ENCODE measurements around the gene ONECUT2. TPM values are rescaled to one million over a fixed set of nuclear protein-coding genes. Genes with fewer than 3 reads are reported as not detected.

ONECUT2 gene
- total and polyA plus RNA-seq, 2 donors (not counting 1 experiment from before 2014, with no cell fraction given) = not detected

DNA sequence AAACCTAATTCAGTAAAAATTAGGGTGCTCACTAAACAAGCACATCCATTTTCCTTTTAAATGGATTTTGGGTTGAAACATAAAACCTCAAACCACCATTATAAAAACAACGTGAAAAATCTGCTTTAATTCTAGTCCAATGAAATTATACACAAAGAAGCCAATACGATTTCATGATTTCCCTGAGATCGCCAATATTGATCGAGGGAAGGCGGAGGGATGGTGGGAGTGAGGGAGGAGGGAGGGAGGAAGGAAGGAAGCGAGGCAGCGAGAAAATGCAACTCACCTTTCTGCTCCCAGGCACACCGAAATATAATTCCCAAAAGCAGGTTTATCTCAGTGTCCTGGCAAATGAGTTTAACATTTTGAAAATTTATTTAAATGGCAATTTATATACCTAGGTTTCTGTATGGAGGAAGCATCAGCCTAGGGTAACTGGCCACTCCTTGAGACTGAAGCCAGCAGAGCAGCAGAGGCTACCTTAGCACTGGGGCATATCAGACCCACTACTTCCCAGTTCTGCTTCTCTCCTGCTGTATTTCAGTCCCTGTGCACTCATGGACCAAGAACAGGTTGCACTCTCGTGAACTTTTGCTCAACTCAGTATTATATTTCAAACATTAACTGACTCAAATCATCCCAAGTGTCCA is 2.3 kb upstream of the ONECUT2 start:
- H3K4me2 ChIP-seq (replicated peaks; ENCODE audit: low read depth, low read length, poor library complexity, severe bottlenecking) = no peak overlapping the region
- H3K36me3 ChIP-seq (replicated peaks in 1 of 2; ENCODE audit: control extremely low read depth in 1 of 2, control insufficient read depth in 1 of 2, extremely low read depth in 1 of 2, insufficient read depth in 2 of 2, low read length in 1 of 2) = no peaks in the 10 kb centered on the region
- Mint-ChIP-seq H3K4me1 (peaks cover 26% of the 10 kb centered on the region), H3K9me3 (ENCODE audit: insufficient read depth) (peaks cover 5% of the 10 kb centered on the region), H3K4me3 (peak overlapping the region; percentile 16), H3K27ac (no peak overlapping the region), H3K27me3 (peaks cover 66% of the 10 kb centered on the region)
- no peak overlapping the region for H3K4me3 ChIP-seq (ENCODE audit: control extremely low read depth in 1 of 5, extremely low read depth in 1 of 5, insufficient read depth in 1 of 5, low read depth in 2 of 5, low read length in 4 of 5)
- ATAC-seq (ENCODE audit: low read depth) (no peak), DNase-seq (peak; percentile 7)
- no peak overlapping the region for H3K27ac ChIP-seq (ENCODE audit: low read length in 2 of 2)
- intact Hi-C loops (cut with micrococcal nuclease) = no loop called here
- H3K27me3 ChIP-seq (replicated peaks in 1 of 4; ENCODE audit: control extremely low read depth in 1 of 4, control insufficient read depth in 3 of 4, insufficient read depth in 4 of 4, low read length in 3 of 4) = peaks cover 0 to 87% (median 80%) of the 10 kb centered on the region in 4 experiments
- CTCF ChIA-PET = no interaction called here
- TF ChIP-seq, protein P1, sequence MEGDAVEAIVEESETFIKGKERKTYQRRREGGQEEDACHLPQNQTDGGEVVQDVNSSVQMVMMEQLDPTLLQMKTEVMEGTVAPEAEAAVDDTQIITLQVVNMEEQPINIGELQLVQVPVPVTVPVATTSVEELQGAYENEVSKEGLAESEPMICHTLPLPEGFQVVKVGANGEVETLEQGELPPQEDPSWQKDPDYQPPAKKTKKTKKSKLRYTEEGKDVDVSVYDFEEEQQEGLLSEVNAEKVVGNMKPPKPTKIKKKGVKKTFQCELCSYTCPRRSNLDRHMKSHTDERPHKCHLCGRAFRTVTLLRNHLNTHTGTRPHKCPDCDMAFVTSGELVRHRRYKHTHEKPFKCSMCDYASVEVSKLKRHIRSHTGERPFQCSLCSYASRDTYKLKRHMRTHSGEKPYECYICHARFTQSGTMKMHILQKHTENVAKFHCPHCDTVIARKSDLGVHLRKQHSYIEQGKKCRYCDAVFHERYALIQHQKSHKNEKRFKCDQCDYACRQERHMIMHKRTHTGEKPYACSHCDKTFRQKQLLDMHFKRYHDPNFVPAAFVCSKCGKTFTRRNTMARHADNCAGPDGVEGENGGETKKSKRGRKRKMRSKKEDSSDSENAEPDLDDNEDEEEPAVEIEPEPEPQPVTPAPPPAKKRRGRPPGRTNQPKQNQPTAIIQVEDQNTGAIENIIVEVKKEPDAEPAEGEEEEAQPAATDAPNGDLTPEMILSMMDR (IDR thresholded peaks at IDR 0.05) = no peak
- H3K4me1 ChIP-seq (ENCODE audit: control insufficient read depth in 2 of 2, insufficient read depth in 2 of 2, low read length in 2 of 2) = peaks cover 45 to 59% of the 10 kb centered on the region in 2 donors
- H2AFZ ChIP-seq (ENCODE audit: insufficient read depth, low read depth, low read length, poor library complexity, severe bottlenecking) = no peak overlapping the region
- POLR2A ChIA-PET = no interaction called here
- WGBS (ENCODE audit: insufficient coverage) = no CpG with 5 or more reads among the region's 9 CpGs
- peaks cover 2 to 66% (median 34%) of the 10 kb centered on the region in 3 donors for H3K9me3 ChIP-seq (ENCODE audit: control extremely low read depth in 1 of 3, control insufficient read depth in 2 of 3, insufficient read depth in 1 of 3, low read length in 2 of 3)
- no peak overlapping the region for H3K9ac ChIP-seq (ENCODE audit: low read length)
- no peaks in the 10 kb centered on the region for H4K20me1 ChIP-seq (ENCODE audit: control insufficient read depth, insufficient read depth, low read length, poor library complexity, severe bottlenecking)
- H3K79me2 ChIP-seq (ENCODE audit: control insufficient read depth, insufficient read depth, low read length) = no peaks in the 10 kb centered on the region

DNA sequence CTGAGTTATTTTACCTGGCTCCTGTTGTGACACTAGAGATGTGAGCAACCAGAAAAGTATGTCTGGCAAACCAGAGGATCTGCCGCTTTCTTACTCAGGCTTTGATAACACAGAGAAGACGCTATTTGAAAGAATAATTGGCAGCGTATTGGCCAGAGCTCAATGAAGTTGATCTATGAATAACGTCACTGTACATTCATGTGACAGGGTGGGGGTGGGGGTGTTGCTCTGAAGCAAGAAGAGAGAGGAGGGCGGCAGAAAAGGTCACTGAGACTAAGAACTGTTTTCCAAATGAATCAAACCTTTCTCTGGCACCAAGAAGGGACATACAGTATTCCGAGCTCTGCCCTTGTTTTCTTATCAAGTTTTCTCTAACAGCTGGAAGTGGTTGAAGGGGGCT is 1.7 kb upstream of the ONECUT2 start:
- no peak overlapping the region for H3K4me3 ChIP-seq (ENCODE audit: control extremely low read depth in 1 of 5, extremely low read depth in 1 of 5, insufficient read depth in 1 of 5, low read depth in 2 of 5, low read length in 4 of 5)
- H3K4me2 ChIP-seq (replicated peaks; ENCODE audit: low read depth, low read length, poor library complexity, severe bottlenecking) = no peak overlapping the region
- H3K27me3 ChIP-seq (replicated peaks in 1 of 4; ENCODE audit: control extremely low read depth in 1 of 4, control insufficient read depth in 3 of 4, insufficient read depth in 4 of 4, low read length in 3 of 4) = peaks cover 0 to 88% (median 83%) of the 10 kb centered on the region in 4 experiments
- peaks cover 46 to 59% of the 10 kb centered on the region in 2 donors for H3K4me1 ChIP-seq (ENCODE audit: control insufficient read depth in 2 of 2, insufficient read depth in 2 of 2, low read length in 2 of 2)
- whole genome bisulfite sequencing (ENCODE audit: insufficient coverage) = 8% methylated on average over 4 of the region's 6 CpGs
- ChIA-PET CTCF (no interaction called here), POLR2A (no interaction called here)
- no peaks in the 10 kb centered on the region for H3K79me2 ChIP-seq (ENCODE audit: control insufficient read depth, insufficient read depth, low read length)
- TF ChIP-seq, protein P1 (IDR thresholded peaks at IDR 0.05) = no peak
- no peak for TF ChIP-seq EZH2 (IDR thresholded peaks at IDR 0.05; ENCODE audit: borderline replicate concordance, insufficient read depth, low read depth, low read length, poor library complexity, severe bottlenecking)
- Mint-ChIP-seq H3K4me1 (peaks cover 32% of the 10 kb centered on the region), H3K27ac (no peak overlapping the region), H3K27me3 (peaks cover 70% of the 10 kb centered on the region), H3K4me3 (peak overlapping the region; percentile 16), H3K9me3 (ENCODE audit: insufficient read depth) (peaks cover 5% of the 10 kb centered on the region)
- DNase-seq (no peak), ATAC-seq (ENCODE audit: low read depth) (no peak)
- no peak overlapping the region for H3K27ac ChIP-seq (ENCODE audit: low read length in 2 of 2)
- intact Hi-C loops (cut with micrococcal nuclease) = no loop called here
- H2AFZ ChIP-seq (ENCODE audit: insufficient read depth, low read depth, low read length, poor library complexity, severe bottlenecking) = no peak overlapping the region
- H3K36me3 ChIP-seq (replicated peaks in 1 of 2; ENCODE audit: control extremely low read depth in 1 of 2, control insufficient read depth in 1 of 2, extremely low read depth in 1 of 2, insufficient read depth in 2 of 2, low read length in 1 of 2) = no peaks in the 10 kb centered on the region
- no peaks in the 10 kb centered on the region for H4K20me1 ChIP-seq (ENCODE audit: control insufficient read depth, insufficient read depth, low read length, poor library complexity, severe bottlenecking)
- no peak overlapping the region for H3K9ac ChIP-seq (ENCODE audit: low read length)
- H3K9me3 ChIP-seq (ENCODE audit: control extremely low read depth in 1 of 3, control insufficient read depth in 2 of 3, insufficient read depth in 1 of 3, low read length in 2 of 3) = peaks cover 2 to 66% (median 35%) of the 10 kb centered on the region in 3 donors

Data from B cell (primary cell).